Jurkat, Clone E6-1 (cell line): ENCODE measurements around the gene NPBWR2.
"Not testable (repeated sequence)": the region's sequence is repeated elsewhere in the genome, so short reads cannot be mapped to it uniquely, and the experiment has no call there.

Experiments
- DNase-seq: peaks from one replicate; pipeline ENCODE4 v3.0.0-alpha.2; 2011; ENCODE audit warnings: low read depth, low spot score
- H3K4me3 ChIP-seq: 2 replicates; pipeline ENCODE4 v1.5.1; 2011; ENCODE audit warnings: mild to moderate bottlenecking, low read length, control low read depth, moderate library complexity

The NPBWR2 gene

DNA sequence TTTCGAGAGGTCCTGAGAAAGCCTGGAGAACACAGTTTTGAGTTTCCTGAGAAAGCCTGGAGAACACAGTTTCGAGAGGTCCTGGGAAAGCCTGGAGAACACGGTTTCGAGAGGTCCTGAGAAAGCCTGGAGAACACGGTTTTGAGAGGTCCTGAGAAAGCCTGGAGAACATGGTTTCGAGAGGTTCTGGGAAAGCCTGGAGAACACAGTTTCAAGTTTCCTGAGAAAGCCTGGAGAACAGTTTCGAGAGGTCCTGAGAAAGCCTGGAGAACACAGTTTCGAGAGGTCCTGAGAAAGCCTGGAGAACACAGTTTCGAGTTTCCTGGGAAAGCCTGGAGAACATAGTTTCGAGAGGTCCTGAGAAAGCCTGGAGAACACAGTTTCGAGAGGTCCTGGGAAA is 16.2 kb upstream of the NPBWR2 start:
- H3K4me3 ChIP-seq, DNase-seq: not testable (repeated sequence)

- not testable (repeated sequence) for DNase-seq, H3K4me3 ChIP-seq
Observed at GRCh38 chr20:64122927-64123326, 15.6 kb upstream of the NPBWR2 start.

DNA sequence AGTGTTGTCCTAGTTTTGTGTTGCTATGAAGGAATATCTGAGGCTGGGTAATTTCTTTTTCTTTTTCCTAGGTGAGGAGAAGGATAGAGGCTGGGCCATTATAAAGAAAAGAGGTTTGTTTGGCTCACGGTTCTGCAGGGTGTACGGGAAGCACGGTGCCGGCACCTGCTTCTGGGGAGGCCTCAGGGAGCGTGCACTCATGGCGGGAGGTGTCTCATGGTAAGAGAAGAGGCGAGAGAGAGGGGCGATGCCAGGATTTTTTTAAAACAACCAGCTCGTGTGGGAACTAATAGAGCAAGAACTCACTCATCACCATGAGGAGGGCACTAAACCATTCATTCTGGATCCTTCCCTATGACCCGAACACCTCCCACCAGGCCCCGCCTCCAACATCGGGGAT is 14.2 kb upstream of the NPBWR2 start:
- H3K4me3 ChIP-seq: no peak overlapping the region
- no peak for DNase-seq

DNA sequence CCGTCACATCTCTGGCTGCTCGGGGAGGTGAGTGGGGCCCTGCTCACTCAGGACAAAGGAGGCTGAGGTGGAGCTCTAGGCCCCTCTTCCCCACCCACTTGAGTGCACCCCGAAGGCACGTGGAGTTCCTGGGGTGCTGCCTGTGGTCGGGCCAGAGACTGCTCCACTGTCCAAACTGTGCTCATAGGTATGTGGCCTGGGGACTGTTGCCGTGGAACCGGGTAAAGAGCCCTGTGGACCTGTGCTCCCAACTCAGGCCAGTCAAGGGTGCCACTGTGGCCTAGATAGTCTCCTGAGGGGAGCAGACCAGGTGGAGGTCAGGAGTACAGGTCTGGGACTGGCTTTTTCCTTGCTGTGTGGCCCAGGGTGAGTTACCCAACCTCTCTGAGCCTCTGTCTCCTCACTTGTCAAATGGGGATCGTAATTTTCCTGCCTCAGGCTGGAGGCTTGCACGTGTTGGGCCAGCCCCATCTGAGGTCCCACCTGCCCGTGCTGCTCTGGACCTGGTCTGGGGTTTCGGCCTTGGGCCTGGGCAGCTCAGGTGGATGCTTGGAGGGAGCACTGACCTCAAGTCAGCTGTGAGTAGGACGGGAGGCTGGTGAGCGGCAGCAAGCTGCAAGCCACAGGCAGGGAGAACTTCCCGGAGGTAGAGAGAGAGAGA is 12.4 kb upstream of the NPBWR2 start:
- DNase-seq: no peak
- no peak overlapping the region for H3K4me3 ChIP-seq

DNA sequence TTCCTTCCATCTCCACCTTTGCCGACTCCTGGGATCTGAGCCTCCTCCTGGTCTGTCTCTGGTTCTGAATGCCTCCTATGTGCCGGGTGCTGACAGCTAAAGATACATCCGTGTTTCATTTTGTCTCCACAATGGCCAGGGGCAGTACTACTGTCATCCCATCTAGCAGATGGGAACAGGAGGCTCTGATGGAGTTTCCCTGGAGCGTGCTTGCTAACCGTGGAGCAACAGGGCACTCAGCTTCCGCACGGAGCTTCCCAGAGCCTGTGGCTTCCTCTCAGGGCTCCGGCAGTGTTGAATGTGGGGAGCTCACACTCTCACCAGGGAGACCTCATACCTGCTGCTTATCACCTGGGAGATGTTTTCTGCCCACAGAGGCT is 11.9 kb upstream of the NPBWR2 start:
- no peak for DNase-seq
- no peak overlapping the region for H3K4me3 ChIP-seq

GRCh38 chr20:64117432-64117777 is 10.0 kb upstream of the NPBWR2 start:
- H3K4me3 ChIP-seq, DNase-seq: not testable (repeated sequence)

DNA sequence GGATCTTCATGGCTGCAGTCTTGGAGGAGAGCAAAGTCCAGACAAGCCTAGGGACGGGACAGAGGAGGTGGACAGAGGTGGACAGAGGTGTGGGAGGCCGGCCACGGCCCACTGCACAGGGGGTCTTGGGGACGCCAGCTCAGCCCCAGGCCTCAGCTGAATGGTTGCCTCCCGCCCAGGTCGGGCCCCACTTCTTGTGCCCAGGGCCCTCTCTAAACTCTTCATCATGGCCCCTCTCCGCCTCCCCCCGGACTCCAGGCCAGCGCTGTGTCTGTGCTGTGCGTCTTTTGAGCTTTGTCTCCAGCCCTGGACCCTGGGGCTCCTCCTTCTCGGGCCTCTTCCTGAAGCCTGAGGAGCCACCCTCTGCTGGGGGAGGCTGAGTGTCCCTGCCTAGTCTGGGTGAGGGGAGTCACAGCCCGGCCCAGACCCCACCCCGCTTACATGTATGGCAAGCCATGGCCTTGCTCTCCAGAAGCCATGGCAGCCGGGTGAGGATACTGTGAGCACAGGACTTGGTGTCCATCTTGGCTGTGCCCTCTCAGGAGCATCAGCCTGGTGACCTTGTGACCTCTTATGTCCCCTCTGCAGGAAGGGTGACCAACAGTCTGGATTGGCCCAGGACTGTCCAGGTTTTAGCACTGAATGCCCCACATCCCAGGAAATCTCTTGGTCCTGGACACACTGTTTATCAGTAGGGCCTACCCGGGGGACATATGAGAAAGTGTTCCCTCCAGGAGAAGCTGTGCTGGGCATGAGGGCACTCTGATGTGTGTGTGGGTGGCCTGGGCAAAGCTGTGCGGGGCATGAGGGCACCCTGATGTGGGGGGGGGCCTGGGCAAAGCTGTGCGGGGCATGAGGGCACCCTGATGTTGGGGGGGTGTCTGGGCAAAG is 9.4 kb upstream of the NPBWR2 start:
- no peak for DNase-seq

GRCh38 chr20:64116016-64116415 is 8.7 kb upstream of the NPBWR2 start:
- no peak for DNase-seq
- no peak overlapping the region for H3K4me3 ChIP-seq

More for the DNA sequence above, 9.4 kb upstream of the NPBWR2 start:
- no peak overlapping the region for H3K4me3 ChIP-seq

GRCh38 chr20:64115171-64115911 is 8.0 kb upstream of the NPBWR2 start:
- no peak overlapping the region for H3K4me3 ChIP-seq
- DNase-seq: no peak

DNA sequence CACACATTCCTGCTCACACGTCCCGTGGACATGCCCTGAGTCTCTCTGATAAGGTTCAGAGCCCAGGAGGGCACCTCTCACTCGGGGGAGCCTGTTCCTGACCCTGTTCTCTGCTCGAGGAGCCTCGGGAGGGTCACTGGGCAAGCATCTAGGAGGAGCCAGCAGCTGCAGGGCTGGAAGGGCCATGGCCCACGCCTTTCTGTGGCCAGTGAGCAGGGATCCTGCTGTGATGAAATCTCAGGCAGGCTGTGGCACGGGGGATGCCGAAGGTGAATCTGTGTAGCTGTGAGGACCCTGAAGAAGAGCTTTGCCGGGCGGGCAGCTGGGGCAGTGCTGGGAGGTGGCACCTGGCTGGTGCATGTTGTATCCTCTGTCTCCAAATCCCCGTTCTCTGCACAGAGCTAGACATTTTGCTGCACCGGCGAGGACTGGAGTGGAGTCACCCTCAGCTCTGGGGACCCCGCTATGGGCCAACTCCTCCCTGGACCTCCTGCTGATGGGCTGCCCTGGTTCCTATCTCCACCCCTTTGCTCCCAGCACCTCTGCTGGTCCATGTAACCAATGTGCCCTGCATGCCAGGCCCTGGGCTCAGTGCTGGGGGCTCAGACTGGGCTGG is 7.1 kb upstream of the NPBWR2 start:
- no peak for DNase-seq

GRCh38 chr20:64113796-64114355 is 6.5 kb upstream of the NPBWR2 start:
- no peak overlapping the region for H3K4me3 ChIP-seq
- DNase-seq: no peak

More for the DNA sequence above, 7.1 kb upstream of the NPBWR2 start:
- H3K4me3 ChIP-seq: no peak overlapping the region

DNA sequence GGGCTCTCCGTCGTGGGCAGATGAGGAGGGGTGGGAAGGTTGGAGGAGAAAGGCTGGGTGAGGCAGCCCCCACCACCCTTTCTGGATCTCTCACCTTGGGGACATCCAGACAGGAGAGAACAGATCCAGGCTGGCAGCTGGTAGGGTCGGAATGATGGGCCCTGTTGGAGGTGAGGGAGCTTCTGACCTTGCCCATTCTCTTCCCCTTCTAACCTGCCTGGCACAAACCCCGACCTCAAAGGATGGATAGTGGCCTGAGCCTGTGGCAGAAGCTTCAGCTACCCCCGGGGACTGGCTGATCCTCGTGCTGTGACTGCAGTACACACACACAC is 6.0 kb upstream of the NPBWR2 start:
- H3K4me3 ChIP-seq: no peak overlapping the region
- no peak for DNase-seq

GRCh38 chr20:64112691-64113443 is 5.5 kb upstream of the NPBWR2 start:
- DNase-seq: no peak
- no peak overlapping the region for H3K4me3 ChIP-seq

- no peak for DNase-seq
Observed at GRCh38 chr20:64111841-64112641, 4.7 kb upstream of the NPBWR2 start.

DNA sequence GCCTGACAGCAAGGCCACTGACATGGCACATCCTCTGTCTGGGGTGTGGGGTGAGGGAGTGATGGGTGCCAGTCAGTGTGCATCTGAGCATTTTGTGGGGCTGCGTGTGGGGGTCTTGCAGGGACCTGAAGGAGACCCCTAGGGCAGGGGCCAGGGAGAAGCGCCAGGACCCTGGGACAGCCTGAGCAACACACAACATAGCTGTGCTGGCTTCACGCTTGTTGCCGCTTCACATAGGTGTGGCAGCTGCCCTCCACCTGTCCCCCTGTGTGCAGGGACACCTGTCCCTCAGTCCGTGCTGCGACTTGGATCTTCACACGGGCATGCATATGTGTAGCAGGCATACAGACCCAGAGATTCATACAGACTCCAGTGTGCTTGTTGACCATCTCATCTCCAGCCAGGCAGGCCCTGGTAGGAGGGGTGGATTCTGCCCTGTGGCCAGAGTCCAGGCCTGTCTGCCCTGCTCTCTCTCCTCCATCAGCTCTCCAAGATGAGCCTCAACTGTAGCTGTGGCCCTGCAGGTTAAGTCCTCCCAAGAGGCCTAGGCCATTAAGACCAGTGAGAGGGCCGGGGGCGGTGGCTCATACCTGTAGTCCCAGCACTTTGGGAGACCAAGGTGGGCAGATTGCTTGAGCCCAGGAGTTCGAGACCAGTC is 3.2 kb upstream of the NPBWR2 start:
- DNase-seq: no peak
- no peak overlapping the region for H3K4me3 ChIP-seq

More at GRCh38 chr20:64111841-64112641, 4.7 kb upstream of the NPBWR2 start:
- H3K4me3 ChIP-seq: no peak overlapping the region

GRCh38 chr20:64109831-64110391 is 2.5 kb upstream of the NPBWR2 start:
- no peak overlapping the region for H3K4me3 ChIP-seq
- DNase-seq: no peak
